Adrenal gland (tissue), 12 donors: Measurements from ENCODE around the gene USF3. TPM values are rescaled to one million over a fixed set of nuclear protein-coding genes. Genes with fewer than 3 reads are reported as not detected.

ENCODE experiments used
- DNase-seq, 7 donors: peaks; one replicate each; pipeline ENCODE4 v3.0.0-alpha.2; 2019 to 2020
- H3K27ac ChIP-seq, 5 donors: fragments of 200-600 bp; sonication (generic) in 4 of 5; 1 replicate in 3 of 5; 2 replicates in 2 of 5; pipeline versions ENCODE4 v1.5.1 to v1.8.0; 2016 to 2020; ENCODE audit warnings: mild to moderate bottlenecking in 1 of 5
- H3K27me3 ChIP-seq: fragments of 200-600 bp; 2 replicates; pipeline ENCODE4 v1.8.0; 2021
- H3K36me3 ChIP-seq, 2 donors: fragments of 200-600 bp; replicated peaks in 1 of 2; 1 replicate in 1 of 2; 2 replicates in 1 of 2; pipeline versions ENCODE4 v1.5.1 to v1.8.0; 2018 to 2022
- H3K4me1 ChIP-seq, 2 donors: fragments of 200-600 bp; replicated peaks in 1 of 2; 1 replicate in 1 of 2; 2 replicates in 1 of 2; pipeline versions ENCODE4 v1.5.1 to v1.8.0; 2018 to 2021
- H3K4me3 ChIP-seq, 4 donors: fragments of 200-600 bp; sonication (generic) in 3 of 4; one replicate each; pipeline ENCODE4 v1.5.1; 2016 to 2018
- H3K9me3 ChIP-seq, 3 donors: fragments of 200-600 bp; sonication (generic) in 1 of 3; replicated peaks in 1 of 3; 1 replicate in 2 of 3; 2 replicates in 1 of 3; pipeline versions ENCODE4 v1.5.1 to v1.8.0; 2016 to 2021
- POLR2A ChIP-seq, 2 donors: fragments of 450-650 bp; IDR thresholded peaks; one replicate each; pipeline ENCODE4 v1.6.1; 2017; ENCODE audit warnings: antibody characterized with exemption in 2 of 2, mild to moderate bottlenecking in 2 of 2, moderate library complexity in 1 of 2
- WGBS, 4 donors: extraction: QIAGEN DNeasy Blood & Tissue Kit in 2 of 4; methylation state at CpG; one replicate each; pipeline versions ENCODE4 v1.1.5 to v1.1.7; 2013 to 2017; 5-methylcytosine and 5-hydroxymethylcytosine counted together
- intact Hi-C, 2 donors: fragments of 100-400 bp; cut with DNase I; formaldehyde crosslinking; loops; one replicate each; pipeline versions ENCODE4 v1.14.1 to v1.15.0; 2022 to 2023
- polyA plus RNA-seq, 3 donors: library from polyadenylated mRNA; stranded (reverse); fragments of 200-250 nt in 2 of 3; fragments of 350-450 nt in 1 of 3; fragmentation: Illumina TruSeq in 1 of 3; extraction: RNeasy Lipid Tissue Mini Kit (QIAGEN cat#74804) in 1 of 3; gene quantifications; one replicate each; pipeline ENCODE4 v1.2.3, GENCODE V29; 2013 to 2014
- small RNA-seq, 2 donors: library from RNA; depleted of rRNA; stranded (forward); fragments of <200 nt; gene quantifications; one replicate each; pipeline ENCODE3, GENCODE V24; 2016
- total RNA-seq, 9 donors: library from RNA; depleted of rRNA in 4 of 9; stranded (reverse); fragments of >200 nt in 4 of 9; fragments of 120-200 nt in 1 of 9; fragmentation: NEBNext Ultra II Directional in 1 of 9; extraction: Animal tissue kit (Norgen Biotek cat#: 25700) in 1 of 9; gene quantifications; one replicate each; pipeline versions ENCODE4 v1.1.0 to v1.2.4, GENCODE V29; 2013 to 2023
- TF ChIP-seq, protein P1 (sequence below), 6 experiments: fragments of 450-650 bp in 4 of 6; fragments of 200-600 bp in 2 of 6; sonication (generic) in 1 of 6; IDR thresholded peaks; 1 replicate in 5 of 6; 2 replicates in 1 of 6; pipeline versions ENCODE4 v1.5.1 to v1.8.0; 2016 to 2021; ENCODE audit warnings: antibody characterized with exemption in 6 of 6, mild to moderate bottlenecking in 2 of 6, moderate library complexity in 1 of 6
- donor health status: healthy with polysubstance abuse.
- donor health status: Bipolar disorder and iron deficiency.
- donor health status: DM: yes; HTN: yes; CAD: no.
- donor health status: DM: no; HTN: no; CAD: no.
- donor health status: DM: no; HTN: no; CAD: no.
- donor health status: DM: yes; HTN: yes; CAD: no.

The USF3 gene
- total and polyA plus RNA-seq, 12 donors = 3.9 to 22.4 (median 14.4) TPM

DNA sequence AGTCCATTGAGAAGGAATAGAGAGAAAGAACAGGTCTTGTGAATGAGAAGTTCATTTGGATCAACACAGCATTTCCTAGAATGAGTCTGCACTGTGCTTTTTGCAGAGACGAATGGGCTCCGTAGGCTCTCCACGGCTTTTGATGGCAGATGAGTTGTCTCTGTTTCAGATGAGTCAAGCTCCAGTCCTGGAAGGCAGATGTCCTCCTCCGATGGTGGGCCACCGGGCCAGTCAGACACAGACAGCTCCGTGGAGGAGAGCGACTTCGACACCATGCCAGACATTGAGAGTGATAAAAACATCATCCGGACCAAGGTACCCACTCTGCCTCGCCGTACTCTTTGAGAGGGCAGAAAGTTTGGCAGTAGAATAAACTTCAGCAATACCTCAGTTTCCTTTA, 93.6 kb downstream of the USF3 start:
- no peak for DNase-seq
- TF ChIP-seq, protein P1, sequence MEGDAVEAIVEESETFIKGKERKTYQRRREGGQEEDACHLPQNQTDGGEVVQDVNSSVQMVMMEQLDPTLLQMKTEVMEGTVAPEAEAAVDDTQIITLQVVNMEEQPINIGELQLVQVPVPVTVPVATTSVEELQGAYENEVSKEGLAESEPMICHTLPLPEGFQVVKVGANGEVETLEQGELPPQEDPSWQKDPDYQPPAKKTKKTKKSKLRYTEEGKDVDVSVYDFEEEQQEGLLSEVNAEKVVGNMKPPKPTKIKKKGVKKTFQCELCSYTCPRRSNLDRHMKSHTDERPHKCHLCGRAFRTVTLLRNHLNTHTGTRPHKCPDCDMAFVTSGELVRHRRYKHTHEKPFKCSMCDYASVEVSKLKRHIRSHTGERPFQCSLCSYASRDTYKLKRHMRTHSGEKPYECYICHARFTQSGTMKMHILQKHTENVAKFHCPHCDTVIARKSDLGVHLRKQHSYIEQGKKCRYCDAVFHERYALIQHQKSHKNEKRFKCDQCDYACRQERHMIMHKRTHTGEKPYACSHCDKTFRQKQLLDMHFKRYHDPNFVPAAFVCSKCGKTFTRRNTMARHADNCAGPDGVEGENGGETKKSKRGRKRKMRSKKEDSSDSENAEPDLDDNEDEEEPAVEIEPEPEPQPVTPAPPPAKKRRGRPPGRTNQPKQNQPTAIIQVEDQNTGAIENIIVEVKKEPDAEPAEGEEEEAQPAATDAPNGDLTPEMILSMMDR (IDR thresholded peaks at IDR 0.05) = no peak
- TF ChIP-seq POLR2A (IDR thresholded peaks at IDR 0.05) = no peak

DNA sequence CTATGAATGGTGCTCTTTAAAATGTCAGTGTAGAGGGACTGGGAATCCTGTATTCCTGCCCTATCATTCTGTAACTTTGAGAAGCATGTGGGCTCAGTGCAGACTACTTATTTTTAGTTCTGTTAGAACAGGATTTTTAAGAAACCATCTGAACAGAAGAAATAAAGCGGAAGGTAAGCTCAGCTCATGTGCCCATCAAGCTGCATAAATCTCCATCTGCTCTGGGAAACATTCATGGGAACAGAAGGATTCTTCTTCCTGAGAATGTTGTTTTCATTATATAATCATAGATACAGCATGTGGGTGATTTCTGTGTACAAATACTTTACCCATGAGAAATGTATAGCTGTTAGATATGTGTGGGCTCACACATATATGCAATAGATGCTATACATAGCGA, 94.2 kb downstream of the USF3 start:
- intact Hi-C loops = no loop called here
- Histone ChIP-seq H3K27me3 (no peaks in the 10 kb centered on the region), H3K36me3 (no peaks in the 10 kb centered on the region), H3K27ac (no peak overlapping the region), H3K4me3 (no peak overlapping the region), H3K9me3 (no peaks in the 10 kb centered on the region), H3K4me1 (no peaks in the 10 kb centered on the region)
- TF ChIP-seq POLR2A (IDR thresholded peaks at IDR 0.05) = no peak
- TF ChIP-seq, protein P1 (IDR thresholded peaks at IDR 0.05) = no peak
- no peak for DNase-seq
- 78 to 93% (median 89%) methylated on average over 2 of the region's 2 CpGs for WGBS, 4 donors

More for the DNA sequence above, 93.6 kb downstream of the USF3 start:
- Histone ChIP-seq H3K4me1 (no peaks in the 10 kb centered on the region), H3K27ac (no peak overlapping the region), H3K27me3 (no peaks in the 10 kb centered on the region), H3K9me3 (no peaks in the 10 kb centered on the region), H3K36me3 (no peaks in the 10 kb centered on the region), H3K4me3 (no peak overlapping the region)
- intact Hi-C loops = no loop called here
- 87 to 93% (median 88%) methylated on average over 11 of the region's 11 CpGs for WGBS, 4 donors

DNA sequence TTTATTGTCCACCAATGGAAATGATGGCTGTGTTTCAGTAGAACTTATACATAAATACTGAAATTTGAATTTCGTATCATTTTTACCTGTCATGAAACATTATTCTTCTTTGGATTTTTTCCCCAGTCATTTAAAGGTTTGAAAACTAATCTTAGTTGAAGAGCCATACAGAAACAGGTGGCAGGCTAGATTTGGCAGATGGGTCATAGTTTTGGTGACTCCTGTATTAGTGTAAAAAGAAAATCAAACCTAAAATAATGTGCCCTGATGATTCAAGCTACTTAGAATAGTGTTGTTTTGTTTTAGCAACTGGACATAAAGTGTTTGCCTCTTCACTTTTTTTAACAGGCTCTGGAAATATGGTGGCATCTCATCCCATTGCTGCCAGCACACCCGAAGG, 95.2 kb downstream of the USF3 start:
- Histone ChIP-seq H3K27me3 (no peaks in the 10 kb centered on the region), H3K9me3 (no peaks in the 10 kb centered on the region), H3K4me1 (no peaks in the 10 kb centered on the region), H3K27ac (no peak overlapping the region), H3K36me3 (no peaks in the 10 kb centered on the region), H3K4me3 (no peak overlapping the region)
- no peak for DNase-seq
- WGBS, 4 donors = 83 to 88% (median 87%) methylated on average over 2 of the region's 2 CpGs
- intact Hi-C loops = no loop called here
- TF ChIP-seq, protein P1 (IDR thresholded peaks at IDR 0.05) = no peak
- no peak for TF ChIP-seq POLR2A (IDR thresholded peaks at IDR 0.05)

DNA sequence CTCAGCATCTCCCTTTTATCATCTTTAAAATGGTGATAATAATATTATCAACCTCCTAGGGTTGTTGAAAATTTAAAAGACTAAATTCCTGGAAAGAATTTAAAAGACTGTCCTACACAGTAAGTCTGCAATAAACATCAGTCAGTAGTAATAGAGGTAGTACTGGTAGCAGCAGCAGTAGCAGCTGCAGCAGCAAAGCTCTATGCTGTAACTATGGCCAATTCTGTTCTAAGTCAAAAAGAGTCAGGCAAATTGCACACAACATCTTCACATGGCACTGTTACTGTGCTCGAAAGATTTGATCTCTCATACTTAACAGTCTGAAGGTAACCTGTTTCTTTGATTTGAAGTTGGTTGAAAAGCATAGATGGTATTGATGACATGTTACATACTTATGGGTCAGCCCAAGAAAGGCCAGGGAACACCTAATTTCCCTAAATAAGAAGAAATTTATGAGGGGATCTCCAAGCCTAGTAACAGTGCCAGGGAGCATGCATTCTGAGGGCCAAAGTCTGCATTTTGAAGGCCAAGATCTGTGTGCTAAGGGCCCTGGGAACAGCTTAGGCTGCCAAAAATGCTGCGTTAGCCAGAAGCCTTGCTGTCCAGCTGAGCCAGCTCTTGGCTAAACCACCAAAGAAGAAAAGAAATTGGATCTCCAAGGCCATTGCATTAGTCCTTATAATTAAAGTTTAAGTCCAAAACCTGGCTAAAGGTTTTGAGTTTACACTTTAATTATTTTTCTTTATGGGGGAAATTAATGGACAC, 95.8 kb downstream of the USF3 start:
- intact Hi-C loops = no loop called here
- 57 to 69% (median 63%) methylated on average over 2 of the region's 2 CpGs for WGBS, 4 donors
- no peak for DNase-seq
- TF ChIP-seq, protein P1 (IDR thresholded peaks at IDR 0.05) = no peak
- no peaks in the 10 kb centered on the region for H3K4me1 ChIP-seq
- H3K27ac ChIP-seq = no peak overlapping the region
- no peaks in the 10 kb centered on the region for H3K9me3 ChIP-seq
- no peak overlapping the region for H3K4me3 ChIP-seq
- no peaks in the 10 kb centered on the region for H3K36me3 ChIP-seq
- H3K27me3 ChIP-seq = no peaks in the 10 kb centered on the region

Small RNAs within 50 kb of the gene (small RNA-seq; reads per million reads assigned to genes)
- 0 to 0.17 reads per million in 2 donors for gene RN7SL767P

Other genes starting within 250 kb of the USF3 start
- gene SPICE1, start 181.5 kb downstream of the USF3 start, total RNA-seq = 10 to 100 TPM in 4 of 9 donors, 1 to 10 TPM in 5; 4.0 to 17.9 (median 9.1) TPM
- gene SPICE1, start 181.5 kb downstream of the USF3 start, polyA plus RNA-seq = 1 to 10 TPM; 1.5 to 6.0 (median 3.9) TPM
- 1 to 10 TPM in 7 of 9 donors, under 1 TPM in 2; 0.18 to 3.1 (median 2.3) TPM for gene SIDT1, start 164.1 kb downstream of the USF3 start, total RNA-seq
- 1 to 10 TPM; 1.6 to 3.6 (median 3.3) TPM for gene SIDT1, start 164.1 kb downstream of the USF3 start, polyA plus RNA-seq
- 100 to 1,000 TPM in 7 of 9 donors, 10 to 100 TPM in 2; 89.4 to 217 (median 115) TPM for gene NAA50, start 49.6 kb upstream of the USF3 start, total RNA-seq
- 100 to 1,000 TPM in 1 of 3 donors, 10 to 100 TPM in 2; 17.2 to 233 (median 24.1) TPM for gene NAA50, start 49.6 kb upstream of the USF3 start, polyA plus RNA-seq
- gene ATP6V1A, start 50.4 kb upstream of the USF3 start, total RNA-seq = 100 to 1,000 TPM in 7 of 9 donors, 10 to 100 TPM in 2; 95.1 to 165 (median 124) TPM
- 100 to 1,000 TPM in 1 of 3 donors, 10 to 100 TPM in 2; 14.7 to 101 (median 15.2) TPM for gene ATP6V1A, start 50.4 kb upstream of the USF3 start, polyA plus RNA-seq
- gene GRAMD1C, start 142.1 kb upstream of the USF3 start, total RNA-seq = 10 to 100 TPM in 1 of 9 donors, 1 to 10 TPM in 8; 1.4 to 12.6 (median 4.3) TPM
- gene GRAMD1C, start 142.1 kb upstream of the USF3 start, polyA plus RNA-seq = 1 to 10 TPM; 2.5 to 8.3 (median 4.8) TPM